Testis (tissue), 2 donors: ENCODE measurements around the gene CDSN.

Experiments used
- POLR2A ChIP-seq: fragments of 450-650 bp; IDR thresholded peaks from one replicate; pipeline ENCODE4 v1.6.1; 2017; ENCODE audit warnings: antibody characterized with exemption, mild to moderate bottlenecking, moderate library complexity
- TF ChIP-seq, protein P1 (sequence below), 3 experiments: fragments of 450-650 bp in 2 of 3; fragments of 200-600 bp in 1 of 3; sonication (generic) in 1 of 3; IDR thresholded peaks; one replicate each; pipeline ENCODE4 v1.5.1; 2016 to 2019; ENCODE audit warnings: antibody characterized with exemption in 3 of 3, mild to moderate bottlenecking in 2 of 3, moderate library complexity in 1 of 3

DNA sequence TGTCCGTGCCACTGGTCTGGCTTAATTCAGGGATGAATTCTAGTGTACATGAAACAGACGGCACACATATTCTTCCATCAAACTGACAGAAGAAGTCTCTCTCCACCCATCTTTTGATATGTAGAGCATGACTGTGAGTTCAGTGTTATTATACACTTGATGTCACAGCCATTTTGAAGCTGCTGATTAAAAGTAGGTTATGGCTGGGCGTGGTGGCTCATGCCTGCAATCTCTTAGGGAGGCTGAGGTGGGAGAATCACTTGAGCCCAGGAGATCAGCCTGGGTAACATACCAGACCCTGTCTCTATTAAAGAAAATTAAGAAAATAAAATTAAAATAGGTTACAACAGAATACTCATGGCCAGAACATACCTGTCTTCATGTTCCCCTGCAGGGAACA lies 28.6 kb downstream of the CDSN start:
- TF ChIP-seq, protein P1, sequence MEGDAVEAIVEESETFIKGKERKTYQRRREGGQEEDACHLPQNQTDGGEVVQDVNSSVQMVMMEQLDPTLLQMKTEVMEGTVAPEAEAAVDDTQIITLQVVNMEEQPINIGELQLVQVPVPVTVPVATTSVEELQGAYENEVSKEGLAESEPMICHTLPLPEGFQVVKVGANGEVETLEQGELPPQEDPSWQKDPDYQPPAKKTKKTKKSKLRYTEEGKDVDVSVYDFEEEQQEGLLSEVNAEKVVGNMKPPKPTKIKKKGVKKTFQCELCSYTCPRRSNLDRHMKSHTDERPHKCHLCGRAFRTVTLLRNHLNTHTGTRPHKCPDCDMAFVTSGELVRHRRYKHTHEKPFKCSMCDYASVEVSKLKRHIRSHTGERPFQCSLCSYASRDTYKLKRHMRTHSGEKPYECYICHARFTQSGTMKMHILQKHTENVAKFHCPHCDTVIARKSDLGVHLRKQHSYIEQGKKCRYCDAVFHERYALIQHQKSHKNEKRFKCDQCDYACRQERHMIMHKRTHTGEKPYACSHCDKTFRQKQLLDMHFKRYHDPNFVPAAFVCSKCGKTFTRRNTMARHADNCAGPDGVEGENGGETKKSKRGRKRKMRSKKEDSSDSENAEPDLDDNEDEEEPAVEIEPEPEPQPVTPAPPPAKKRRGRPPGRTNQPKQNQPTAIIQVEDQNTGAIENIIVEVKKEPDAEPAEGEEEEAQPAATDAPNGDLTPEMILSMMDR (IDR thresholded peaks at IDR 0.05): no peak
- TF ChIP-seq POLR2A: no peak
